HG03097 (cell line): ENCODE measurements around the gene RIPOR2.

Source experiments
- ATAC-seq: cut with Tn5 transposase; IDR thresholded peaks from one replicate; pipeline ENCODE4 v1.9.1; 2021; ENCODE audit not compliant: unreplicated experiment, low FRiP score

Gene RIPOR2, protein sequence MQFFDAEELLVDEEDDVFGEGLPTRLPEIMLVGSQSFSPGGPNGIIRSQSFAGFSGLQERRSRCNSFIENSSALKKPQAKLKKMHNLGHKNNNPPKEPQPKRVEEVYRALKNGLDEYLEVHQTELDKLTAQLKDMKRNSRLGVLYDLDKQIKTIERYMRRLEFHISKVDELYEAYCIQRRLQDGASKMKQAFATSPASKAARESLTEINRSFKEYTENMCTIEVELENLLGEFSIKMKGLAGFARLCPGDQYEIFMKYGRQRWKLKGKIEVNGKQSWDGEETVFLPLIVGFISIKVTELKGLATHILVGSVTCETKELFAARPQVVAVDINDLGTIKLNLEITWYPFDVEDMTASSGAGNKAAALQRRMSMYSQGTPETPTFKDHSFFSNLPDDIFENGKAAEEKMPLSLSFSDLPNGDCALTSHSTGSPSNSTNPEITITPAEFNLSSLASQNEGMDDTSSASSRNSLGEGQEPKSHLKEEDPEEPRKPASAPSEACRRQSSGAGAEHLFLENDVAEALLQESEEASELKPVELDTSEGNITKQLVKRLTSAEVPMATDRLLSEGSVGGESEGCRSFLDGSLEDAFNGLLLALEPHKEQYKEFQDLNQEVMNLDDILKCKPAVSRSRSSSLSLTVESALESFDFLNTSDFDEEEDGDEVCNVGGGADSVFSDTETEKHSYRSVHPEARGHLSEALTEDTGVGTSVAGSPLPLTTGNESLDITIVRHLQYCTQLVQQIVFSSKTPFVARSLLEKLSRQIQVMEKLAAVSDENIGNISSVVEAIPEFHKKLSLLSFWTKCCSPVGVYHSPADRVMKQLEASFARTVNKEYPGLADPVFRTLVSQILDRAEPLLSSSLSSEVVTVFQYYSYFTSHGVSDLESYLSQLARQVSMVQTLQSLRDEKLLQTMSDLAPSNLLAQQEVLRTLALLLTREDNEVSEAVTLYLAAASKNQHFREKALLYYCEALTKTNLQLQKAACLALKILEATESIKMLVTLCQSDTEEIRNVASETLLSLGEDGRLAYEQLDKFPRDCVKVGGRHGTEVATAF

DNA sequence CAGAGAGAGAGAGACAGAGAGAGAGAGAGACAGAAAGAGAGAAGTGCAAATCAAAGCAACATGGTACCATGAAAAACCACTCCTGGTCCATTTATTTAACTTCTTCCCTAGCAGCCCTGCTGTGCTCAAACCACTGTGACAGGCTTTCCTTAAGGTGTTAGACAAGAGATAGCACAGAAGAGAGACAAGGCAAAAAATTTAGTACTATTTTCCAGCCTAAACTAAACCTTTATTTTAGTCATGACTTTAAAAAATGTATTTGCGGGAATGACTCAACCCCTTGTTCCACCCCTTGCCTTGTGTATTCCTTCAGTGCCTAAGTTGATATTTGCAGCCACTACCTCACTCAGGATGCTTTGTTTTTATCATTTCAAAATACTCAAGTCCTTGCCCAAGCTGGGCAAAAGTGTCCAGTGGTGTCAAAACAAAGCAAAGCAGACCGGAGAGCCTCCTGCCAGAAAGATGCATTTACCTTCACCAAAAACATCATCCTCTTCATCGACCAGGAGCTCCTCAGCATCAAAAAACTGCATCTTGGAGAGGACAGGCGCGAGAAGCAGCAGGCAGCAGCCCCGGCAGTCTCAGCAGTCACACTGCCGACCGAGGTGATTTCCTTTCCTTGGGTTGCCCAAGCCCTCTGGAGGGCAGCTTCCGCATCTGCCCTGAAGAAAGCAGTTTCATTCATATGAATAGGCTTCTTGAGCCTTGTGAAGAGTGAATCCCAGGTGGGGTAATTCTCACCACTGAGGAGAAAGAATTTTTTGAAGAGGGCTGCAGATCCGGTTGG is at the start of gene RIPOR2:
TSS of gene RIPOR2 (minus strand) at position 595 of the 787 bp plus-strand sequence. CDS start at position 533, 62 bp downstream.
- peak; percentile 28 for ATAC-seq

DNA sequence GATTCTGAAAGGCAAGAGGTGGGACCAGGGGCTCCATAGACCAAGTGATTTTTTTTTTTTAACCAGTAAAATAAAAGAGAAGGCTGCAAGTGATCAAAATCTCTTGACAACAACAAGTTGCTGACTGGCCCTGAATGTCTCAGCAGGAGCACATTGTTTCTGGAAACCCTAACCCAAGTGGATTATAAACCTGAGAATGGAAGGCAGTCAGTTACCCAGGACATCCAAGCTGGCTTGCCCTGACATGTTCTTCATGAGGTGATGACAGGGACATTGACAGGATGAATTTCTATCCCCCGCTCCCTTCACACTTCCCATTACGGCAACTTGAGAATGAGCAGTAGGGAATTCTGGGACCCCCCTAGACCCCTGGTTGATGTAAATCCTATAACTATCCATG is 49.6 kb upstream of the RIPOR2 start:
- ATAC-seq = no peak

GRCh38 chr6:24982231-24982630 is 46.5 kb upstream of the RIPOR2 start:
- ATAC-seq = no peak

DNA sequence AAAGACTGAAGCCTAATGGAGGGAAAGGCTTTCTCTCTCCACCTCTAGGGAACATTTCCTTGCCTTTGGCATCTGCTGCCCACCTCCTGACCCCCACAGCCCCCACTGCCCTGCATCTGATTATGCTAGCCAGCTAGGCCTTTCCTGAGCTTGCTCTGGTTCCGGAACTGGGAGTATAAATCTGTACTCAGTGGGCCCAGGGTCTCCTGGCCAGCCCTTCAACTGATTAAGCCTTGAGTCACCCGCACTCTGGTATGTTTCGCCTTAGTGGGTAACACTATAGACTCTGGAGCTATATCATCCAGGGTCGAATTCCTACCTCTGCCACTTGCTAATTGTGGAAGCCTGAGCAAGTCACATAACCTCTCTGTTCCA is 45.6 kb upstream of the RIPOR2 start:
- ATAC-seq = no peak

GRCh38 chr6:24980507-24981385 is 45.0 kb upstream of the RIPOR2 start:
- ATAC-seq = no peak

DNA sequence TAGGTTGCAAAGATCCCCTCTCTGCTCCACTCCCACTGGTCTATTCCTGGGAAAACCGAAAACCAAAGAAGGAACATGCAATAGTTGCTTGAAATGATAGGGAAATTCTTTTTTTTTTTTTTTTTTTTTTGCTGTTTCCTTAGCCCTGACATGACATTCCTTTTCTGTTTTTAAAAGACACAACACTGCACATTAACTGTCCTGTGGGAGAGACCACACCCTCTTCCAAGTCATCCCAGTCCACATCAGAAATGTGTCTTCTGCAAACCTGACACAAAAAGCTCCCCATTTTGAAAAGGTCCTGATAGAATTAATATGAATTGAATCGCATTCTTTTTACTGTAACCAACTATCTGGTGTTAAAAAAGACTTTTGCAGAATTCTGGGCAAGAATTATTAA is 43.4 kb upstream of the RIPOR2 start:
- ATAC-seq = no peak

DNA sequence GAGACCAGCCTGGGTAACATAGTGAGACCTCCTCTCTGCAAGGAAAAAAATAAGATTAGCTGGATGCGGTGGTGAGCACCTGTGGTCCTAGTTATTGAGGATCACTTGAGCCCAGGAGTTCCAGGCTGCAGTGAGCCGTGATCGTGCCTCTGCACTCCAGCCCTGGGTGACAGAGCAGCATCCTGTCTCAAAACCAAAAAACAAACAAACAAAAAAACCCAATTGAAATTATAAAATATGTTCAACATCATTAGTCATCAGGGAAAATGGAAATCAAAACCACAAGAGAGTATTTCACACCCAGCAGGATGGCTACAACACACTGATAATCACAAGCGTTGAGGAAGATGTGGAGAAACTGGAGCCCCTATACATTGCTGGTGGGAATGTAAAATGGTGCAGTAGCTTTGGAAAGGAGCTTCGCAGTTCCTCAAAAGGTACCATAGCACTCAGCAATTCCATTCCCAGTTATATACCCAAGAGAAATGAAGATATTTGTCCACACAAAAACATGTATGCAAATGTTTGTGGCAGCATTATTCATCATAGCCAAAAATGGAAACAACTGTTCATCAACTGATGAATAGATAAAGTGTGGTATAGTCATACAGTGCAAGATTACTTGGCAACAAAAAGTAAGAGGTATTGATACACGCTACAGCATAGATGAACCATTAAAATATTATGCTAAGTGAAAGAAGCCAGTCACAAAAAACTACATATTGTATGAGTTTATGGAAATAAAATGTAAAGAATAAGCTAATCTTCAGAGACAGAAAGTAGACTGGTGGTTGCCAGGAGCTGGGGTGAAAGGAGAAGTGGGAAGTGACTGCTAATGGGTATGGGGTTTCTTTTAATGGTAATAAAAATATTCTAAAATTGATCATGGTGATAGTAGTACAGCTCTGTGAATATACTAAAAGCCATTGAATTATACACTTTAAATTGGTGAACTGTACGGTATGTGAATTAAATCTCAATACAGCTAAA is 38.7 kb upstream of the RIPOR2 start:
- ATAC-seq = peak; percentile 54

- no peak for ATAC-seq
These were observed 36.7 kb upstream of the RIPOR2 start for GRCh38 chr6:24972311-24972958.

GRCh38 chr6:24971067-24971466 is 35.3 kb upstream of the RIPOR2 start:
- no peak for ATAC-seq

GRCh38 chr6:24969343-24969860 is 33.6 kb upstream of the RIPOR2 start:
- ATAC-seq = no peak

- ATAC-seq = no peak
These were observed 33.0 kb upstream of the RIPOR2 start for GRCh38 chr6:24968783-24969182.

GRCh38 chr6:24967211-24967610 is 31.5 kb upstream of the RIPOR2 start:
- no peak for ATAC-seq

GRCh38 chr6:24966381-24966780 is 30.6 kb upstream of the RIPOR2 start:
- ATAC-seq = no peak

GRCh38 chr6:24963887-24964570 is 28.3 kb upstream of the RIPOR2 start:
- no peak for ATAC-seq

GRCh38 chr6:24963339-24963738 is 27.6 kb upstream of the RIPOR2 start:
- no peak for ATAC-seq

- ATAC-seq = no peak
These were observed 26.1 kb upstream of the RIPOR2 start for GRCh38 chr6:24961852-24962251.

DNA sequence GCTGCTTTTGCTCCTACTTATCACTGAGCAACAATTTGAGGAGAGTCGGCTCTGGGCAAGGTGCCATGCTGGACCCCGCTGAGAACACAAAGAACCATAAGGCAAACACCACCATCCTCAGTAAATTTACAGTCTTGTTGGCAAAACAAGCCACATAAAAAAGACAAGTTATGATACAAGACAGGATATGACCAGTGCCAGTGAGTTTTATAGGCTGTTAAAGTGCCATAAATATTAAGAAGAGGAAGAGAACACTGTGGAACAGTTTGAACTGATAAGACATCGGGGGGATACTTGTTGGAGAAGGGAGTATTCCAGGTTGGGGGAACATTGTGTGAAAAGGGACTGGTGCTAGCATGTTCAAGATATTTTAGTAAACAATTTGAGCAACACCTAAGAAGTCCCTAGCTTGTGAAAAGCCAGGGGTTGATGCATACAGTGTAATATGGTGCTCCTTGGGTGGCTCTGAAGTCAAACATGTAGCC is 25.3 kb upstream of the RIPOR2 start:
- no peak for ATAC-seq
